Glutamatergic neuron (in vitro differentiated cells): ENCODE results near the gene SIN3A. TPM values are rescaled to one million over a fixed set of nuclear protein-coding genes. Genes with fewer than 3 reads are reported as not detected.

Experiments used
- DNase-seq: peaks from one replicate; pipeline ENCODE4 v3.0.0; 2022
- H3K27ac Mint-ChIP-seq: one replicate; pipeline ENCODE4 v1.8.0; 2020; ENCODE audit warnings: mild to moderate bottlenecking, mixed read lengths, inconsistent platforms; ENCODE audit not compliant: unreplicated experiment
- H3K27me3 Mint-ChIP-seq: one replicate; pipeline ENCODE4 v1.8.0; 2020; ENCODE audit warnings: mild to moderate bottlenecking, moderate library complexity, mixed read lengths, inconsistent platforms; ENCODE audit not compliant: unreplicated experiment
- H3K36me3 Mint-ChIP-seq: one replicate; pipeline ENCODE4 v1.8.0; 2020; ENCODE audit warnings: mild to moderate bottlenecking, mixed read lengths, inconsistent platforms; ENCODE audit not compliant: unreplicated experiment
- H3K4me1 Mint-ChIP-seq: one replicate; pipeline ENCODE4 v1.8.0; 2020; ENCODE audit warnings: mild to moderate bottlenecking, low read depth, mixed read lengths, inconsistent platforms; ENCODE audit not compliant: unreplicated experiment
- H3K4me3 Mint-ChIP-seq: one replicate; pipeline ENCODE4 v1.8.0; 2020; ENCODE audit warnings: mild to moderate bottlenecking, mixed read lengths, inconsistent platforms; ENCODE audit not compliant: unreplicated experiment
- H3K9me3 Mint-ChIP-seq: one replicate; pipeline ENCODE4 v1.8.0; 2020; ENCODE audit warnings: mild to moderate bottlenecking, moderate library complexity, mixed read lengths, inconsistent platforms; ENCODE audit not compliant: unreplicated experiment
- CTCF ChIP-seq: fragments of 200-600 bp; sonication (generic); IDR thresholded peaks from one replicate; pipeline ENCODE4 v1.5.0; 2021; ENCODE audit not compliant: partially characterized antibody, unreplicated experiment
- total RNA-seq: library from RNA; stranded (reverse); fragmentation: NEBNext Ultra II Directional; extraction: Animal tissue kit (Norgen Biotek cat#: 25700); gene quantifications from one replicate; pipeline ENCODE4 v1.2.1, GENCODE V29; 2021; ENCODE audit not compliant: unreplicated experiment

SIN3A gene
- total RNA-seq, 1 donor from 2014 or later = 45.4 TPM

DNA sequence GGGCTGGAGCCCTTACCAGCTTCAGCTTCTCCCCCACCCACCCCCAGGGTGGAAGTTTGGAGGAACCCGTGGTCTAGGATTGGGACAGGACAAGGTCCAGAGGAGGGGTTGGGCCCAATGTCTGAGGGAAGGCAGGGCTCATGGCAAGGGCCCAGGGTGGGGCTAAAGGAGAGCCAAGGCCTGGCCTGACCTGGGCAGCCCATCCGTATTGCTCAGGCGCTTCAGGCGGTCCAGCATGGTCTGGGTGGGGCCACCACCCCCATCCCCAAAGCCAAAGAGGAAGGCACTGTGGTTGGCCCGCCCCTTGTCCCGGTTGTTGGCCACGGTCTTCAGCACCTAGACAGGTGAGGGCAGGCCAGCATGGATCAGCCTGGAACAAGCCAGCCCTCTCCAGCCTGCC is 90.6 kb downstream of the SIN3A start:
- Mint-ChIP-seq H3K27ac (no peak overlapping the region), H3K9me3 (no peaks in the 10 kb centered on the region), H3K36me3 (no peaks in the 10 kb centered on the region), H3K4me1 (no peaks in the 10 kb centered on the region), H3K27me3 (no peaks in the 10 kb centered on the region), H3K4me3 (no peak overlapping the region)
- TF ChIP-seq CTCF = no peak
- DNase-seq = no peak

GRCh38 chr15:75360391-75360790 is 91.1 kb downstream of the SIN3A start:
- no peak for DNase-seq
- no peaks in the 10 kb centered on the region for H3K27me3 Mint-ChIP-seq

DNA sequence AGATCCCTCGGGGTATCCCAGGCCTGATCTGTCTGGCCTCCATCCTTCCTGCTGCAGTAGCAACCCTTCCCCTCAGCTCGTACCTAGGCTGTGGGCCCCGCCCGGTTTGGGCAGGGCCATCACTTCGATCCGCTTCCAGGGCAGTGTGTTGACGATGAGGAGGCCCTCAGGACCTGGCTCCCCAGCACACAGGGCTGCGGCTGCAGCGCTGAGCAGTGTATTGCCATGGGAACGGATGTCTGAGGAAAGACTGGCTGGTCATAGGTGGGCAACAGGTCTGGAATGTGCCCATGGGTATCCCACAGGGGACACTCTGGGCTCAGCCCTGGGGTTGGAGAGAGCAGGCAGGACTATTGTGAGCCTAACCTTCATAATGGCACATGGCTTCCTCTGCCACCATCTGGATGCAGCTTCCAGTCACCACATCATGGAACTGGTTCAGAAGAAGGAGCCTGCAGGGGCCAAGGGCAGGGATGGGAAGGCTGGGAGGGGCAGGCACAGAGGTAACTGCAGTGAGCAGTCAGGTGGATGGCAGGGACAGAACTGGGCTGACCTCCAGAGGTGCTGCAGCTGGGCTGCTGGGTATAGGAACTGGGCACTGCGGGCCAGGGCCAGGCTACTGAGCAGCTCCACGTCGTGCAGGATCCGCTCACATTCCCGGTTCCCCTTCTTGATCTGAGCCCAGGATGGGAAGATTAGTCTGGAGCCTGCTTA is 91.8 kb downstream of the SIN3A start:
- DNase-seq = no peak
- Mint-ChIP-seq H3K9me3 (peaks cover 1% of the 10 kb centered on the region), H3K4me3 (no peak overlapping the region), H3K4me1 (no peaks in the 10 kb centered on the region), H3K27ac (no peak overlapping the region), H3K36me3 (no peaks in the 10 kb centered on the region), H3K27me3 (no peaks in the 10 kb centered on the region)
- TF ChIP-seq CTCF = no peak

More at GRCh38 chr15:75360391-75360790, 91.1 kb downstream of the SIN3A start:
- H3K36me3 Mint-ChIP-seq = no peaks in the 10 kb centered on the region
- H3K4me1 Mint-ChIP-seq = no peaks in the 10 kb centered on the region
- no peak overlapping the region for H3K4me3 Mint-ChIP-seq
- no peak overlapping the region for H3K27ac Mint-ChIP-seq
- no peaks in the 10 kb centered on the region for H3K9me3 Mint-ChIP-seq
- TF ChIP-seq CTCF = no peak

DNA sequence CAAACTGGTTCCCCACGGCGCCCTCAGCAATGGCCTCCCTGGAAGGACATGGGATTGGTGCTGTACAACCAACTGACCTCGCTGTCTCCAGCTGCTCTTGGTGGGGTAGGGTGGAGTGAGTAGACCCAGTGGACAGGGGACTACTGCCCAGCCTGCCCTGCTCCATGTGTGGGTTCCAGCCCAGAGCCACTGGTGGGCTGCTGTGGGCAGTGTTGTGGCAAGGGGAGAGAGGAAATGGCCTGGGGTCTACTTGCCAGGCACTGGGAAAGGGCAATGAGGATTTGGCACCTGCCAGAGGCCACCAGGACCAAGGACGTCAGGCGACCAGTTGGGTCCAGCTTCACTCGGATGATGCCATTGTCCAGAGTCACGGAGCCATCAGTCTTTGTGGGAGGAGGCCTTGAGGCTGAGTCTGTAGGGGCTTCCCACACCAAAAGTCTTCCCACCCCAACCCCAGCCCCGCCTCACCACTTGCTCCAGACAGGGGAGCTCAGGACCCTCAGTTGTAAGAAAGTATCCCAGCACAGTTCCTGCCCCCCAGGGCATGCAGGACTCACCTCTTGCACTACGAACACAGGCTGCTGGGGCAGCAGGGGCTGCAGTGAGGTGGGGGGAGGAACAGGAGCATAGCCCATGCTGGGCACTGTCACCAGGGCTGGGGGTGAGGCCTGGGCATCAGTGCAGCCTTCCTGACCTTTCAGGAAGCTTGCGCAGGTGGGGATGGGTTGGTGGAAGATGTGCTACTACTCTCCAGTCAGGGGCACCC is 92.5 kb downstream of the SIN3A start:
- H3K4me1 Mint-ChIP-seq = no peaks in the 10 kb centered on the region
- no peak for DNase-seq
- H3K36me3 Mint-ChIP-seq = no peaks in the 10 kb centered on the region
- H3K9me3 Mint-ChIP-seq = peaks cover 1% of the 10 kb centered on the region
- no peak for TF ChIP-seq CTCF
- no peak overlapping the region for H3K27ac Mint-ChIP-seq
- no peak overlapping the region for H3K4me3 Mint-ChIP-seq
- H3K27me3 Mint-ChIP-seq = no peaks in the 10 kb centered on the region
